Activated T-helper 1 cell treated with anti-CD3 and anti-CD28 coated beads, Interleukin-12 subunit alpha, Interleukin-12 subunit beta, Interleukin-2, Interleukin-4 antibody, amounts not matched to agents 30 ng/mL and 10 ng/mL and 1 ng/mL, durations not matched to agents 14 hours and 24 hours and 36 hours (primary cell): ENCODE data around the gene BCL2L1. TPM values are rescaled to one million over a fixed set of nuclear protein-coding genes. Genes with fewer than 3 reads are reported as not detected.
A peak's percentile ranks its signal among the peaks of the same experiment; 100 is the strongest.
"Not testable (repeated sequence)": the region's sequence is repeated elsewhere in the genome, so short reads cannot be mapped to it uniquely, and the experiment has no call there.

ENCODE experiments used
- DNase-seq: peaks from one replicate; pipeline ENCODE4 v3.0.0; 2021; ENCODE audit warnings: low spot score
- H3K27ac Mint-ChIP-seq: one replicate; pipeline ENCODE4 v1.8.0; 2021; ENCODE audit warnings: mild to moderate bottlenecking, mixed read lengths
- H3K27me3 Mint-ChIP-seq: one replicate; pipeline ENCODE4 v1.8.0; 2022; ENCODE audit warnings: mild to moderate bottlenecking, moderate library complexity, mixed read lengths; ENCODE audit not compliant: insufficient read depth
- H3K36me3 Mint-ChIP-seq: one replicate; pipeline ENCODE4 v1.8.0; 2021; ENCODE audit warnings: low read depth, mixed read lengths
- H3K4me1 Mint-ChIP-seq: one replicate; pipeline ENCODE4 v1.8.0; 2021; ENCODE audit warnings: low read depth, mixed read lengths
- H3K4me3 Mint-ChIP-seq: one replicate; pipeline ENCODE4 v1.8.0; 2021; ENCODE audit warnings: mild to moderate bottlenecking, moderate library complexity, mixed read lengths
- H3K9me3 Mint-ChIP-seq: one replicate; pipeline ENCODE4 v1.8.0; 2021; ENCODE audit warnings: mixed read lengths
- intact Hi-C: fragments of 100-400 bp; cut with micrococcal nuclease; formaldehyde crosslinking; loops from one replicate; pipeline ENCODE4 v1.15.1; 2024
- total RNA-seq: library from RNA; stranded (reverse); gene quantifications from 2 replicates; pipeline ENCODE4 v1.2.3, GENCODE V29; 2022

The BCL2L1 gene
- total RNA-seq, 1 donor from 2014 or later = 420 TPM

GRCh38 chr20:31648104-31648503, 74.6 kb downstream of the BCL2L1 start:
- H3K4me3 Mint-ChIP-seq, H3K27ac Mint-ChIP-seq, DNase-seq, H3K4me1 Mint-ChIP-seq, intact Hi-C loops, H3K36me3 Mint-ChIP-seq, H3K9me3 Mint-ChIP-seq: not testable (repeated sequence)
- H3K27me3 Mint-ChIP-seq = peaks cover 30% of the 10 kb centered on the region

- no peak overlapping the region for H3K27ac Mint-ChIP-seq
- H3K4me1 Mint-ChIP-seq = peaks cover 8% of the 10 kb centered on the region
- no peak overlapping the region for H3K4me3 Mint-ChIP-seq
- peaks cover 31% of the 10 kb centered on the region for H3K27me3 Mint-ChIP-seq
- intact Hi-C loops = no loop called here
- DNase-seq = no peak
- no peaks in the 10 kb centered on the region for H3K9me3 Mint-ChIP-seq
- no peaks in the 10 kb centered on the region for H3K36me3 Mint-ChIP-seq
Observed at GRCh38 chr20:31644701-31645100, 78.0 kb downstream of the BCL2L1 start.

GRCh38 chr20:31643522-31643921, 79.1 kb downstream of the BCL2L1 start:
- no peak for DNase-seq
- peaks cover 8% of the 10 kb centered on the region for H3K4me1 Mint-ChIP-seq
- H3K27ac Mint-ChIP-seq = no peak overlapping the region
- intact Hi-C loops = no loop called here
- H3K36me3 Mint-ChIP-seq = no peaks in the 10 kb centered on the region
- H3K4me3 Mint-ChIP-seq = no peak overlapping the region
- H3K9me3 Mint-ChIP-seq = no peaks in the 10 kb centered on the region
- peaks cover 38% of the 10 kb centered on the region for H3K27me3 Mint-ChIP-seq

GRCh38 chr20:31642837-31643236, 79.8 kb downstream of the BCL2L1 start:
- Mint-ChIP-seq H3K36me3 (no peaks in the 10 kb centered on the region), H3K9me3 (no peaks in the 10 kb centered on the region)

GRCh38 chr20:31641391-31641790, 81.3 kb downstream of the BCL2L1 start:
- no peak for DNase-seq
- Mint-ChIP-seq H3K4me3 (no peak overlapping the region), H3K9me3 (no peaks in the 10 kb centered on the region), H3K27ac (no peak overlapping the region), H3K4me1 (peaks cover 8% of the 10 kb centered on the region), H3K27me3 (peaks cover 39% of the 10 kb centered on the region), H3K36me3 (no peaks in the 10 kb centered on the region)
- intact Hi-C loops = no loop called here

More at GRCh38 chr20:31642837-31643236, 79.8 kb downstream of the BCL2L1 start:
- Mint-ChIP-seq H3K4me1 (peaks cover 8% of the 10 kb centered on the region), H3K27ac (peak overlapping the region; percentile 6), H3K27me3 (peaks cover 39% of the 10 kb centered on the region), H3K4me3 (no peak overlapping the region)
- DNase-seq = no peak
- intact Hi-C loops = no loop called here

GRCh38 chr20:31640259-31640658, 82.4 kb downstream of the BCL2L1 start:
- intact Hi-C loops = no loop called here
- Mint-ChIP-seq H3K36me3 (no peaks in the 10 kb centered on the region), H3K27me3 (peaks cover 35% of the 10 kb centered on the region), H3K4me1 (peaks cover 8% of the 10 kb centered on the region), H3K9me3 (no peaks in the 10 kb centered on the region), H3K27ac (no peak overlapping the region), H3K4me3 (no peak overlapping the region)
- no peak for DNase-seq

- intact Hi-C loops = no loop called here
- no peak for DNase-seq
- no peaks in the 10 kb centered on the region for H3K9me3 Mint-ChIP-seq
- H3K36me3 Mint-ChIP-seq = no peaks in the 10 kb centered on the region
- no peak overlapping the region for H3K27ac Mint-ChIP-seq
- H3K4me1 Mint-ChIP-seq = peaks cover 8% of the 10 kb centered on the region
- H3K27me3 Mint-ChIP-seq = peaks cover 27% of the 10 kb centered on the region
- no peak overlapping the region for H3K4me3 Mint-ChIP-seq
Observed at GRCh38 chr20:31638816-31639215, 83.9 kb downstream of the BCL2L1 start.

GRCh38 chr20:31638317-31638716, 84.4 kb downstream of the BCL2L1 start:
- Mint-ChIP-seq H3K9me3 (no peaks in the 10 kb centered on the region), H3K27me3 (peaks cover 25% of the 10 kb centered on the region), H3K4me1 (peaks cover 7% of the 10 kb centered on the region), H3K36me3 (no peaks in the 10 kb centered on the region), H3K27ac (no peak overlapping the region), H3K4me3 (no peak overlapping the region)
- intact Hi-C loops = no loop called here
- no peak for DNase-seq

- Mint-ChIP-seq H3K9me3 (no peaks in the 10 kb centered on the region), H3K27ac (no peak within 1 kb of the TSS), H3K4me1 (peaks cover under 1% of the 10 kb centered on the region), H3K36me3 (no peaks in the 10 kb centered on the region), H3K4me3 (no peak within 1 kb of the TSS), H3K27me3 (peaks cover 21% of the 10 kb centered on the region)
- intact Hi-C loops = no loop called here
- no peak for DNase-seq
Observed at GRCh38 chr20:31637660-31638059, 85.0 kb downstream of the BCL2L1 start, which contains the start of gene COX4I2. Gene COX4I2 (plus strand): TSS chr20:31637912. CDS start chr20:31639018, 1,106 bp downstream.

- H3K4me1 Mint-ChIP-seq = no peaks in the 10 kb centered on the region
- peaks cover 2% of the 10 kb centered on the region for H3K27me3 Mint-ChIP-seq
- H3K36me3 Mint-ChIP-seq = no peaks in the 10 kb centered on the region
- DNase-seq = no peak
- no peak overlapping the region for H3K4me3 Mint-ChIP-seq
- no peaks in the 10 kb centered on the region for H3K9me3 Mint-ChIP-seq
- intact Hi-C loops = no loop called here
- H3K27ac Mint-ChIP-seq = no peak overlapping the region
Observed at GRCh38 chr20:31633339-31633914, 89.2 kb downstream of the BCL2L1 start.

- intact Hi-C loops = no loop called here
- Mint-ChIP-seq H3K27ac (no peak overlapping the region), H3K9me3 (no peaks in the 10 kb centered on the region)
Observed at GRCh38 chr20:31632548-31633338, 89.9 kb downstream of the BCL2L1 start.

GRCh38 chr20:31630187-31630790, 92.4 kb downstream of the BCL2L1 start:
- intact Hi-C loops = no loop called here
- Mint-ChIP-seq H3K4me1 (no peaks in the 10 kb centered on the region), H3K4me3 (no peak overlapping the region), H3K27me3 (peaks cover 3% of the 10 kb centered on the region), H3K9me3 (no peaks in the 10 kb centered on the region), H3K27ac (no peak overlapping the region), H3K36me3 (no peaks in the 10 kb centered on the region)
- DNase-seq = no peak

More at GRCh38 chr20:31632548-31633338, 89.9 kb downstream of the BCL2L1 start:
- no peaks in the 10 kb centered on the region for H3K36me3 Mint-ChIP-seq
- H3K27me3 Mint-ChIP-seq = peaks cover 2% of the 10 kb centered on the region
- no peak for DNase-seq
- no peaks in the 10 kb centered on the region for H3K4me1 Mint-ChIP-seq
- H3K4me3 Mint-ChIP-seq = no peak overlapping the region

- not testable (repeated sequence) for H3K27me3 Mint-ChIP-seq
Observed at GRCh38 chr20:31628057-31628456, 94.6 kb downstream of the BCL2L1 start.

More at GRCh38 chr20:31628057-31628456, 94.6 kb downstream of the BCL2L1 start:
- H3K4me3 Mint-ChIP-seq, H3K9me3 Mint-ChIP-seq, H3K4me1 Mint-ChIP-seq, H3K27ac Mint-ChIP-seq, H3K36me3 Mint-ChIP-seq, DNase-seq, intact Hi-C loops: not testable (repeated sequence)
